Activated T-cell treated with anti-CD3 and anti-CD28 coated beads, Interleukin-2, amount 50 U/mL, for 24 hours (primary cell): ENCODE measurements around the gene C1QTNF12.

Experiments
- DNase-seq: peaks from one replicate; pipeline ENCODE4 v3.0.0-alpha.2; 2020
- H3K27ac Mint-ChIP-seq: 2 replicates; pipeline ENCODE4 v1.8.0; 2020; ENCODE audit warnings: mild to moderate bottlenecking, mixed read lengths
- H3K27me3 Mint-ChIP-seq: 2 replicates; pipeline ENCODE4 v1.8.0; 2020; ENCODE audit warnings: mixed read lengths
- H3K36me3 Mint-ChIP-seq: 2 replicates; pipeline ENCODE4 v1.8.0; 2020; ENCODE audit warnings: low read depth, mixed read lengths
- H3K4me1 Mint-ChIP-seq: 2 replicates; pipeline ENCODE4 v1.8.0; 2020; ENCODE audit warnings: low read depth, mixed read lengths
- H3K4me3 Mint-ChIP-seq: 2 replicates; pipeline ENCODE4 v1.8.0; 2020; ENCODE audit warnings: mild to moderate bottlenecking, moderate library complexity, mixed read lengths
- H3K9me3 Mint-ChIP-seq: 2 replicates; pipeline ENCODE4 v1.8.0; 2020; ENCODE audit warnings: mixed read lengths

Gene C1QTNF12

GRCh38 chr1:1243266-1243660 is 3.3 kb downstream of the C1QTNF12 start:
- no peak overlapping the region for H3K27ac Mint-ChIP-seq
- no peaks in the 10 kb centered on the region for H3K36me3 Mint-ChIP-seq
- no peaks in the 10 kb centered on the region for H3K4me1 Mint-ChIP-seq
- no peak overlapping the region for H3K4me3 Mint-ChIP-seq
- DNase-seq = no peak
- peaks cover 3% of the 10 kb centered on the region for H3K27me3 Mint-ChIP-seq
- no peaks in the 10 kb centered on the region for H3K9me3 Mint-ChIP-seq

GRCh38 chr1:1242461-1243265 is 3.9 kb downstream of the C1QTNF12 start:
- no peaks in the 10 kb centered on the region for H3K4me1 Mint-ChIP-seq
- no peak overlapping the region for H3K4me3 Mint-ChIP-seq
- H3K9me3 Mint-ChIP-seq = no peaks in the 10 kb centered on the region
- no peaks in the 10 kb centered on the region for H3K36me3 Mint-ChIP-seq
- H3K27me3 Mint-ChIP-seq = peaks cover 3% of the 10 kb centered on the region
- DNase-seq = no peak
- no peak overlapping the region for H3K27ac Mint-ChIP-seq

- Mint-ChIP-seq H3K4me1 (peaks cover 2% of the 10 kb centered on the region), H3K4me3 (no peak overlapping the region), H3K36me3 (no peaks in the 10 kb centered on the region), H3K27me3 (peaks cover 3% of the 10 kb centered on the region), H3K9me3 (no peaks in the 10 kb centered on the region), H3K27ac (no peak overlapping the region)
- no peak for DNase-seq
Measured at GRCh38 chr1:1241588-1242219, 4.8 kb downstream of the C1QTNF12 start.

- H3K4me1 Mint-ChIP-seq = peaks cover 2% of the 10 kb centered on the region
- peaks cover 3% of the 10 kb centered on the region for H3K27me3 Mint-ChIP-seq
- no peaks in the 10 kb centered on the region for H3K9me3 Mint-ChIP-seq
- H3K4me3 Mint-ChIP-seq = no peak overlapping the region
- no peak overlapping the region for H3K27ac Mint-ChIP-seq
- H3K36me3 Mint-ChIP-seq = no peaks in the 10 kb centered on the region
- no peak for DNase-seq
Measured at GRCh38 chr1:1240822-1241587, 5.5 kb downstream of the C1QTNF12 start.

- no peaks in the 10 kb centered on the region for H3K9me3 Mint-ChIP-seq
- no peaks in the 10 kb centered on the region for H3K27me3 Mint-ChIP-seq
- H3K27ac Mint-ChIP-seq = no peak overlapping the region
- no peaks in the 10 kb centered on the region for H3K36me3 Mint-ChIP-seq
- H3K4me1 Mint-ChIP-seq = peaks cover 2% of the 10 kb centered on the region
- no peak overlapping the region for H3K4me3 Mint-ChIP-seq
- no peak for DNase-seq
Measured at GRCh38 chr1:1240348-1240732, 6.2 kb downstream of the C1QTNF12 start.

GRCh38 chr1:1239614-1240347 is 6.7 kb downstream of the C1QTNF12 start:
- DNase-seq = no peak
- Mint-ChIP-seq H3K27ac (no peak overlapping the region), H3K27me3 (no peaks in the 10 kb centered on the region), H3K9me3 (no peaks in the 10 kb centered on the region), H3K4me1 (peaks cover 2% of the 10 kb centered on the region), H3K4me3 (no peak overlapping the region), H3K36me3 (peaks cover 5% of the 10 kb centered on the region)

GRCh38 chr1:1239227-1239613 is 7.3 kb downstream of the C1QTNF12 start:
- H3K27ac Mint-ChIP-seq = no peak overlapping the region
- peaks cover 11% of the 10 kb centered on the region for H3K36me3 Mint-ChIP-seq
- H3K4me1 Mint-ChIP-seq = peaks cover 7% of the 10 kb centered on the region
- H3K4me3 Mint-ChIP-seq = no peak overlapping the region
- DNase-seq = no peak
- H3K27me3 Mint-ChIP-seq = no peaks in the 10 kb centered on the region
- H3K9me3 Mint-ChIP-seq = no peaks in the 10 kb centered on the region

- H3K9me3 Mint-ChIP-seq = no peaks in the 10 kb centered on the region
- peaks cover 16% of the 10 kb centered on the region for H3K36me3 Mint-ChIP-seq
- no peaks in the 10 kb centered on the region for H3K27me3 Mint-ChIP-seq
- H3K4me3 Mint-ChIP-seq = no peak overlapping the region
- no peak for DNase-seq
- H3K4me1 Mint-ChIP-seq = peaks cover 12% of the 10 kb centered on the region
- no peak overlapping the region for H3K27ac Mint-ChIP-seq
Measured at GRCh38 chr1:1238702-1239178, 7.8 kb downstream of the C1QTNF12 start.

- Mint-ChIP-seq H3K9me3 (no peaks in the 10 kb centered on the region), H3K27ac (no peak overlapping the region), H3K4me1 (peaks cover 16% of the 10 kb centered on the region), H3K4me3 (no peak overlapping the region), H3K27me3 (no peaks in the 10 kb centered on the region), H3K36me3 (peaks cover 20% of the 10 kb centered on the region)
- DNase-seq = no peak
Measured at GRCh38 chr1:1237874-1238701, 8.4 kb downstream of the C1QTNF12 start.

GRCh38 chr1:1236945-1237873 is 9.3 kb downstream of the C1QTNF12 start:
- Mint-ChIP-seq H3K27me3 (no peaks in the 10 kb centered on the region), H3K4me3 (no peak overlapping the region), H3K9me3 (no peaks in the 10 kb centered on the region), H3K4me1 (peaks cover 16% of the 10 kb centered on the region), H3K36me3 (peaks cover 20% of the 10 kb centered on the region), H3K27ac (no peak overlapping the region)
- no peak for DNase-seq

- Mint-ChIP-seq H3K27ac (no peak overlapping the region), H3K36me3 (peaks cover 22% of the 10 kb centered on the region), H3K4me3 (no peak overlapping the region), H3K27me3 (no peaks in the 10 kb centered on the region), H3K9me3 (no peaks in the 10 kb centered on the region), H3K4me1 (peaks cover 16% of the 10 kb centered on the region)
- no peak for DNase-seq
Measured at GRCh38 chr1:1236176-1236763, 10.3 kb downstream of the C1QTNF12 start.

- Mint-ChIP-seq H3K27me3 (no peaks in the 10 kb centered on the region), H3K36me3 (peaks cover 32% of the 10 kb centered on the region), H3K4me1 (peaks cover 25% of the 10 kb centered on the region), H3K9me3 (no peaks in the 10 kb centered on the region), H3K27ac (peak overlapping the region; percentile 47), H3K4me3 (no peak overlapping the region)
- no peak for DNase-seq
Measured at GRCh38 chr1:1235016-1235744, 11.3 kb downstream of the C1QTNF12 start.
